Measurements from ENCODE around the gene BMP8B. TPM values are rescaled to one million over a fixed set of nuclear protein-coding genes. Genes with fewer than 3 reads are reported as not detected.

Gene BMP8B
- polyA plus RNA-seq, 3 donors: 0.14 to 1.3 (median 0.24) TPM

- H2AFZ ChIP-seq (ENCODE audit: insufficient read depth, low read depth, low read length, poor library complexity, severe bottlenecking): no peak overlapping the region
- Mint-ChIP-seq H3K27ac (peak overlapping the region in 1 of 7 donors; percentile 5), H3K27me3 (ENCODE audit: low read depth in 3 of 3) (peaks cover 0 to 2% (median 1%) of the 10 kb centered on the region in 3 donors), H3K4me3 (no peak overlapping the region), H3K4me1 (peaks cover 29% of the 10 kb centered on the region), H3K36me3 (peaks cover 0 to 6% of the 10 kb centered on the region in 2 donors), H3K9me3 (peaks cover 0 to 4% (median 0%) of the 10 kb centered on the region in 7 donors)
- no peaks in the 10 kb centered on the region for H3K79me2 ChIP-seq (ENCODE audit: insufficient read depth, low read length)
- H4K20me1 ChIP-seq (ENCODE audit: insufficient read depth, low read length): no peaks in the 10 kb centered on the region
- H3K36me3 ChIP-seq (replicated peaks in 1 of 2; ENCODE audit: control insufficient read depth in 1 of 2, insufficient read depth in 2 of 2, low read length in 2 of 2): no peaks in the 10 kb centered on the region
- 94% methylated on average over 6 of the region's 7 CpGs for WGBS (ENCODE audit: insufficient coverage)
- DNase-seq: no peak
- intact Hi-C loops (cut with micrococcal nuclease): no loop called here
- H3K4me1 ChIP-seq (ENCODE audit: control insufficient read depth in 1 of 2, insufficient read depth in 2 of 2, low read length in 2 of 2): peaks cover 16 to 19% of the 10 kb centered on the region in 2 donors
- H3K27me3 ChIP-seq (ENCODE audit: control insufficient read depth in 2 of 2, insufficient read depth in 2 of 2, low read length in 2 of 2): no peaks in the 10 kb centered on the region
- no peak overlapping the region for H3K27ac ChIP-seq (ENCODE audit: low read depth in 1 of 2, low read length in 2 of 2)
- no peaks in the 10 kb centered on the region for H3K9me3 ChIP-seq (replicated peaks in 1 of 2; ENCODE audit: control insufficient read depth in 1 of 2, insufficient read depth in 1 of 2, low read length in 2 of 2)
- H3K4me2 ChIP-seq (replicated peaks; ENCODE audit: extremely low read depth, low read length, poor library complexity, severe bottlenecking): no peak overlapping the region
- TF ChIP-seq CTCF (IDR thresholded peaks at IDR 0.05): no peak
- no peak overlapping the region for H3K9ac ChIP-seq (ENCODE audit: insufficient read depth, low read length, poor library complexity, severe bottlenecking)
- H3K4me3 ChIP-seq (replicated peaks in 1 of 3; ENCODE audit: low read depth in 2 of 3, low read length in 3 of 3): no peak overlapping the region
Observed at GRCh38 chr1:39827201-39827600, 38.5 kb upstream of the BMP8B start.

GRCh38 chr1:39826583-39826982 is 37.9 kb upstream of the BMP8B start:
- no peaks in the 10 kb centered on the region for H3K79me2 ChIP-seq (ENCODE audit: insufficient read depth, low read length)
- Mint-ChIP-seq H3K27me3 (ENCODE audit: low read depth in 3 of 3) (peaks cover 0 to 2% (median 1%) of the 10 kb centered on the region in 3 donors), H3K27ac (no peak overlapping the region), H3K36me3 (peaks cover 0 to 6% of the 10 kb centered on the region in 2 donors), H3K4me3 (no peak overlapping the region), H3K9me3 (peaks cover 0 to 4% (median 0%) of the 10 kb centered on the region in 7 donors), H3K4me1 (peaks cover 26% of the 10 kb centered on the region)
- H3K4me2 ChIP-seq (replicated peaks; ENCODE audit: extremely low read depth, low read length, poor library complexity, severe bottlenecking): no peak overlapping the region
- H2AFZ ChIP-seq (ENCODE audit: insufficient read depth, low read depth, low read length, poor library complexity, severe bottlenecking): no peak overlapping the region
- no peak overlapping the region for H3K4me3 ChIP-seq (replicated peaks in 1 of 3; ENCODE audit: low read depth in 2 of 3, low read length in 3 of 3)
- no peak for DNase-seq
- intact Hi-C loops (cut with micrococcal nuclease): no loop called here
- WGBS (ENCODE audit: insufficient coverage): 86% methylated on average over 5 of the region's 6 CpGs
- H3K9me3 ChIP-seq (replicated peaks in 1 of 2; ENCODE audit: control insufficient read depth in 1 of 2, insufficient read depth in 1 of 2, low read length in 2 of 2): no peaks in the 10 kb centered on the region
- H3K9ac ChIP-seq (ENCODE audit: insufficient read depth, low read length, poor library complexity, severe bottlenecking): no peak overlapping the region
- H3K27ac ChIP-seq (ENCODE audit: low read depth in 1 of 2, low read length in 2 of 2): no peak overlapping the region
- no peak for TF ChIP-seq CTCF (IDR thresholded peaks at IDR 0.05)
- peaks cover 13 to 14% of the 10 kb centered on the region in 2 donors for H3K4me1 ChIP-seq (ENCODE audit: control insufficient read depth in 1 of 2, insufficient read depth in 2 of 2, low read length in 2 of 2)
- H3K36me3 ChIP-seq (replicated peaks in 1 of 2; ENCODE audit: control insufficient read depth in 1 of 2, insufficient read depth in 2 of 2, low read length in 2 of 2): no peaks in the 10 kb centered on the region
- H4K20me1 ChIP-seq (ENCODE audit: insufficient read depth, low read length): no peaks in the 10 kb centered on the region
- H3K27me3 ChIP-seq (ENCODE audit: control insufficient read depth in 2 of 2, insufficient read depth in 2 of 2, low read length in 2 of 2): no peaks in the 10 kb centered on the region

Data from CD14-positive monocyte (primary cell).